ENCODE data around the gene MTCH2. TPM values are rescaled to one million over a fixed set of nuclear protein-coding genes. Genes with fewer than 3 reads are reported as not detected.

MTCH2 gene
- total RNA-seq, 1 donor from 2014 or later, result 83.6 TPM

GRCh38 chr11:47609675-47610074 lies 32.7 kb downstream of the MTCH2 start:
- H3K4me2 ChIP-seq, result no peak overlapping the region
- no peaks in the 10 kb centered on the region for H3K9me3 Mint-ChIP-seq
- no peak overlapping the region for H3K27ac Mint-ChIP-seq
- H3K27ac ChIP-seq, result no peak overlapping the region
- no peak overlapping the region for H3K9ac ChIP-seq
- no peak overlapping the region for H3K4me3 ChIP-seq
- H2AFZ ChIP-seq (replicated peaks), result no peak overlapping the region
- H3K9me3 ChIP-seq (ENCODE audit: low read depth), result no peaks in the 10 kb centered on the region
- no peaks in the 10 kb centered on the region for H3K4me1 ChIP-seq
- H3K79me2 ChIP-seq (ENCODE audit: low read depth), result no peaks in the 10 kb centered on the region
- H4K20me1 ChIP-seq (ENCODE audit: low read depth), result no peaks in the 10 kb centered on the region
- TF ChIP-seq EZH2 (IDR thresholded peaks at IDR 0.05) (no peak), EZH2phosphoT487 (IDR thresholded peaks at IDR 0.05) (no peak), CTCF (IDR thresholded peaks at IDR 0.05) (no peak)
- no peak overlapping the region for H3K4me3 Mint-ChIP-seq
- H3K36me3 Mint-ChIP-seq, result peaks cover 4% of the 10 kb centered on the region
- no peaks in the 10 kb centered on the region for H3K27me3 Mint-ChIP-seq (ENCODE audit: insufficient read depth, low read depth)
- no peaks in the 10 kb centered on the region for H3K36me3 ChIP-seq
- peaks cover 5% of the 10 kb centered on the region for H3K4me1 Mint-ChIP-seq
- no peak for DNase-seq (ENCODE audit: low spot score)
- H3F3A ChIP-seq (ENCODE audit: low read depth), result peaks cover 4% of the 10 kb centered on the region
- H3K27me3 ChIP-seq, result no peaks in the 10 kb centered on the region

GRCh38 chr11:47607380-47607779 lies 35.0 kb downstream of the MTCH2 start:
- Histone ChIP-seq H3K4me1 (no peaks in the 10 kb centered on the region), H3K4me2 (no peak overlapping the region), H3K9me3 (ENCODE audit: low read depth) (no peaks in the 10 kb centered on the region), H3K9ac (no peak overlapping the region), H3K79me2 (ENCODE audit: low read depth) (no peaks in the 10 kb centered on the region), H2AFZ (replicated peaks) (no peak overlapping the region), H3F3A (ENCODE audit: low read depth) (no peaks in the 10 kb centered on the region), H3K27me3 (no peaks in the 10 kb centered on the region), H3K36me3 (no peaks in the 10 kb centered on the region), H4K20me1 (ENCODE audit: low read depth) (no peaks in the 10 kb centered on the region), H3K4me3 (no peak overlapping the region), H3K27ac (no peak overlapping the region)
- H3K9me3 Mint-ChIP-seq, result no peaks in the 10 kb centered on the region
- H3K36me3 Mint-ChIP-seq, result peaks cover 4% of the 10 kb centered on the region
- peaks cover 5% of the 10 kb centered on the region for H3K4me1 Mint-ChIP-seq
- no peak overlapping the region for H3K4me3 Mint-ChIP-seq
- TF ChIP-seq EZH2 (IDR thresholded peaks at IDR 0.05), result no peak
- no peak for TF ChIP-seq CTCF (IDR thresholded peaks at IDR 0.05)
- no peak for TF ChIP-seq EZH2phosphoT487 (IDR thresholded peaks at IDR 0.05)
- DNase-seq (ENCODE audit: low spot score), result no peak
- H3K27me3 Mint-ChIP-seq (ENCODE audit: insufficient read depth, low read depth), result no peaks in the 10 kb centered on the region
- no peak overlapping the region for H3K27ac Mint-ChIP-seq

GRCh38 chr11:47606731-47607130 lies 35.6 kb downstream of the MTCH2 start:
- Histone ChIP-seq H3K36me3 (no peaks in the 10 kb centered on the region), H2AFZ (replicated peaks) (no peak overlapping the region), H3K4me3 (no peak overlapping the region), H3F3A (ENCODE audit: low read depth) (no peaks in the 10 kb centered on the region), H3K79me2 (ENCODE audit: low read depth) (no peaks in the 10 kb centered on the region), H4K20me1 (ENCODE audit: low read depth) (no peaks in the 10 kb centered on the region), H3K4me2 (no peak overlapping the region), H3K4me1 (no peaks in the 10 kb centered on the region), H3K27ac (no peak overlapping the region), H3K9ac (no peak overlapping the region), H3K27me3 (no peaks in the 10 kb centered on the region), H3K9me3 (ENCODE audit: low read depth) (no peaks in the 10 kb centered on the region)
- no peaks in the 10 kb centered on the region for H3K27me3 Mint-ChIP-seq (ENCODE audit: insufficient read depth, low read depth)
- H3K9me3 Mint-ChIP-seq, result no peaks in the 10 kb centered on the region
- peaks cover 5% of the 10 kb centered on the region for H3K4me1 Mint-ChIP-seq
- H3K27ac Mint-ChIP-seq, result no peak overlapping the region
- no peak overlapping the region for H3K4me3 Mint-ChIP-seq
- DNase-seq (ENCODE audit: low spot score), result no peak
- TF ChIP-seq CTCF (IDR thresholded peaks at IDR 0.05) (no peak), EZH2 (IDR thresholded peaks at IDR 0.05) (no peak)
- H3K36me3 Mint-ChIP-seq, result peaks cover 4% of the 10 kb centered on the region

Data from neural progenitor cell (in vitro differentiated cells).